Endothelial cell of umbilical vein (primary cell): ENCODE measurements around the gene STOML3. TPM values are rescaled to one million over a fixed set of nuclear protein-coding genes. Genes with fewer than 3 reads are reported as not detected.

Source experiments
- BruUV-seq: library from RNA; stranded (reverse); fragments of 400-500 nt; replicated peaks from 2 replicates; lab custom pipeline; 2021; lab: Mats Ljungman, UMichigan
- CTCF ChIA-PET: fragments of 300-600, 350-600 bp; sonication (Branson Sonifier 250); formaldehyde crosslinking; loops from one replicate; lab custom pipeline; 2021; ENCODE audit warnings: antibody characterized with exemption, inconsistent platforms; lab: Charles Lee
- POLR2A ChIA-PET: fragments of 300-600, 350-600 bp; sonication (Branson Sonifier 250); formaldehyde crosslinking; loops from one replicate; lab custom pipeline; 2021; ENCODE audit warnings: antibody characterized with exemption, inconsistent platforms; lab: Charles Lee
- DNase-seq: peaks from one replicate; pipeline ENCODE4 v3.0.0-alpha.2; 2011; ENCODE audit warnings: low read depth, low spot score
- FAIRE-seq: peaks from 2 replicates; lab custom pipeline; 2011; peaks lifted over from hg19 to GRCh38; lab: Jason Lieb, UNC
- H2AFZ ChIP-seq: 2 replicates; pipeline ENCODE4 v1.6.0; 2012; ENCODE audit warnings: low read depth, low read length, control low read depth, inconsistent platforms
- H3K27ac ChIP-seq: 2 replicates; pipeline ENCODE4 v1.5.1; 2011; ENCODE audit warnings: low read depth, mild to moderate bottlenecking, control low read depth, low read length, moderate library complexity; ENCODE audit not compliant: insufficient read depth
- H3K27me3 ChIP-seq, 2 experiments: 2 replicates each; pipeline versions ENCODE4 v1.6.0 to v1.6.1; 2011; ENCODE audit warnings: low read length in 2 of 2, mixed read lengths in 1 of 2; ENCODE audit not compliant: control insufficient read depth in 2 of 2, insufficient read depth in 2 of 2
- H3K36me3 ChIP-seq, 2 experiments: 2 replicates in 1 of 2; 3 replicates in 1 of 2; pipeline ENCODE4 v1.5.1; 2011; ENCODE audit warnings: low read length in 2 of 2, mild to moderate bottlenecking in 1 of 2, moderate library complexity in 1 of 2; ENCODE audit not compliant: control insufficient read depth in 2 of 2, insufficient read depth in 2 of 2; ENCODE audit errors: extremely low read depth in 1 of 2
- H3K4me1 ChIP-seq: 3 replicates; pipeline ENCODE4 v1.5.1; 2011; ENCODE audit warnings: mild to moderate bottlenecking, low read length; ENCODE audit not compliant: control insufficient read depth, insufficient read depth; ENCODE audit errors: extremely low read depth
- H3K4me2 ChIP-seq: 2 replicates; pipeline ENCODE4 v1.6.1; 2011; ENCODE audit warnings: low read length, control low read depth, mixed read lengths; ENCODE audit not compliant: insufficient read depth
- H3K4me3 ChIP-seq, 3 experiments: fragments of 200-600 bp in 1 of 3; sonication (generic), shearing (Covaris generic) in 1 of 3; replicated peaks in 1 of 3; 2 replicates each; pipeline ENCODE4 v1.5.1; 2011 to 2016; ENCODE audit warnings: control low read depth in 3 of 3, low read length in 3 of 3, mild to moderate bottlenecking in 2 of 3, inconsistent platforms in 1 of 3, low read depth in 1 of 3, moderate library complexity in 1 of 3; ENCODE audit not compliant: insufficient read depth in 1 of 3
- H3K79me2 ChIP-seq: 2 replicates; pipeline ENCODE4 v1.6.0; 2012; ENCODE audit warnings: low read length, inconsistent platforms; ENCODE audit not compliant: control insufficient read depth, insufficient read depth
- H3K9ac ChIP-seq: replicated peaks from 2 replicates; pipeline ENCODE3; 2011; ENCODE audit warnings: low read length, control low read depth; ENCODE audit not compliant: insufficient read depth; ENCODE audit errors: extremely low read depth
- H3K9me1 ChIP-seq: replicated peaks from 3 replicates; pipeline ENCODE4 v1.6.0; 2011; ENCODE audit warnings: mild to moderate bottlenecking, low read length; ENCODE audit not compliant: control insufficient read depth, insufficient read depth; ENCODE audit errors: extremely low read depth
- H3K9me3 ChIP-seq: replicated peaks from 2 replicates; pipeline ENCODE4 v1.5.1; 2012; ENCODE audit warnings: low read length, inconsistent platforms; ENCODE audit not compliant: control insufficient read depth, insufficient read depth
- H4K20me1 ChIP-seq: replicated peaks from 2 replicates; pipeline ENCODE3; 2011; ENCODE audit warnings: mild to moderate bottlenecking, low read length; ENCODE audit not compliant: control insufficient read depth, insufficient read depth; ENCODE audit errors: extremely low read depth
- CTCF ChIP-seq, 2 donors: IDR thresholded peaks; 1 replicate in 1 of 2; 2 replicates in 1 of 2; pipeline ENCODE4 v1.5.1; 2011; ENCODE audit warnings: low read length in 2 of 2, mild to moderate bottlenecking in 2 of 2, moderate library complexity in 2 of 2, control low read depth in 1 of 2, inconsistent platforms in 1 of 2, low read depth in 1 of 2; ENCODE audit not compliant: insufficient read depth in 1 of 2; ENCODE audit errors: extremely low read depth in 1 of 2
- EZH2 ChIP-seq: IDR thresholded peaks from 2 replicates; pipeline ENCODE4 v1.6.1; 2012; ENCODE audit warnings: borderline replicate concordance, low read depth, mild to moderate bottlenecking, moderate library complexity, low read length, inconsistent platforms; ENCODE audit not compliant: severe bottlenecking
- FOS ChIP-seq: IDR thresholded peaks from 2 replicates; pipeline ENCODE4 v1.6.1; 2011; ENCODE audit warnings: mild to moderate bottlenecking, low read length, moderate library complexity, borderline replicate concordance; ENCODE audit not compliant: insufficient read depth
- GATA2 ChIP-seq: IDR thresholded peaks from 2 replicates; pipeline ENCODE4 v1.7.0; 2011; ENCODE audit warnings: low read depth, mild to moderate bottlenecking, moderate library complexity, mixed read lengths, low read length; ENCODE audit not compliant: insufficient read length, insufficient read depth
- JUN ChIP-seq: IDR thresholded peaks from 2 replicates; pipeline ENCODE4 v1.6.1; 2011; ENCODE audit warnings: borderline replicate concordance, low read depth; ENCODE audit not compliant: insufficient read length, insufficient read depth
- MAX ChIP-seq: IDR thresholded peaks from 2 replicates; pipeline ENCODE4 v1.6.1; 2011; ENCODE audit not compliant: insufficient read depth, insufficient read length
- MYC ChIP-seq: IDR thresholded peaks from one replicate; pipeline ENCODE4 v1.6.1; 2011; ENCODE audit warnings: mild to moderate bottlenecking, low read depth, low read length
- POLR2A ChIP-seq: IDR thresholded peaks from 2 replicates; pipeline ENCODE4 v1.6.1; 2012; ENCODE audit warnings: low read depth, mild to moderate bottlenecking, control low read depth, low read length
- POLR2AphosphoS5 ChIP-seq: IDR thresholded peaks from 2 replicates; pipeline ENCODE4 v1.6.1; 2012; ENCODE audit warnings: low read depth, mild to moderate bottlenecking, control low read depth, low read length, moderate library complexity; ENCODE audit not compliant: insufficient read depth
- dilution Hi-C: fragments of 300-500 bp; cut with MboI; formaldehyde crosslinking; loops from one replicate; pipeline ENCODE4 v1.15.0; 2019; ENCODE audit warnings: low sequenced_read_pairs; ENCODE audit not compliant: extremely low pct_ligation_motif_present
- intact Hi-C: fragments of 100-400 bp; cut with micrococcal nuclease; formaldehyde crosslinking; loops from one replicate; pipeline ENCODE4 v1.10.0; 2022
- polyA plus RNA-seq, 4 experiments: library from polyadenylated mRNA; depleted of rRNA in 3 of 4; stranded (reverse) in 3 of 4; unstranded in 1 of 4; fragments of >200 nt; gene quantifications; 2 replicates each; pipeline versions ENCODE4 v1.2.1 to v1.2.3, GENCODE V29; 2011 to 2012; ENCODE audit warnings: missing spikeins in 1 of 4
- total RNA-seq: library from RNA; stranded (reverse); gene quantifications from 2 replicates; pipeline ENCODE4 v1.2.3, GENCODE V29; 2021

Gene STOML3
- total and polyA plus RNA-seq, 2 donors (not counting 3 experiments of a cell fraction or from before 2014, with no cell fraction given) = not detected

- Histone ChIP-seq H4K20me1 (peaks cover 4% of the 10 kb centered on the region), H3K36me3 (peaks cover 0 to 2% of the 10 kb centered on the region in 2 experiments), H2AFZ (no peak overlapping the region), H3K4me2 (no peak overlapping the region), H3K79me2 (peaks cover 76% of the 10 kb centered on the region), H3K27ac (no peak overlapping the region), H3K9me1 (no peaks in the 10 kb centered on the region), H3K4me1 (peaks cover 19% of the 10 kb centered on the region), H3K9me3 (no peaks in the 10 kb centered on the region), H3K9ac (no peak overlapping the region), H3K27me3 (no peaks in the 10 kb centered on the region), H3K4me3 (no peak overlapping the region)
- no peak for TF ChIP-seq POLR2AphosphoS5
- no peak for TF ChIP-seq GATA2
- no peak for TF ChIP-seq FOS
- TF ChIP-seq JUN = no peak
- no peak for TF ChIP-seq MAX
- TF ChIP-seq CTCF (IDR thresholded peaks at IDR 0.05; ENCODE audit: extremely low read depth in 1 of 2, insufficient read depth in 1 of 2, low read depth in 1 of 2, low read length in 2 of 2) = no peak
- no peak for TF ChIP-seq MYC
- TF ChIP-seq POLR2A = no peak
- TF ChIP-seq EZH2 = no peak
- no TSS peak for BruUV-seq
- ChIA-PET POLR2A (no interaction called here), CTCF (no interaction called here)
- intact Hi-C loops (loop anchor here (10.0 kb wide), 3 partner anchors 381 to 1741 kb away; partner anchors contain the start of genes MRPS31 and UFM1), dilution Hi-C loops (no loop called here)
- DNase-seq = no peak
- no peak for FAIRE-seq
Measured at GRCh38 chr13:39034085-39034484, 43.5 kb upstream of the STOML3 start.
